Bronchial epithelial cell (primary cell): ENCODE data around the gene MZF1. TPM values are rescaled to one million over a fixed set of nuclear protein-coding genes. Genes with fewer than 3 reads are reported as not detected.

Experiments
- DNase-seq: peaks from one replicate; pipeline ENCODE4 v3.0.0-alpha.2; 2010; ENCODE audit warnings: low read depth
- FAIRE-seq: peaks from 2 replicates; lab custom pipeline; 2011; peaks lifted over from hg19 to GRCh38; lab: Jason Lieb, UNC
- H3K27me3 ChIP-seq: 2 replicates; pipeline ENCODE4 v1.5.1; 2011; ENCODE audit warnings: low read length; ENCODE audit not compliant: control insufficient read depth, insufficient read depth
- H3K36me3 ChIP-seq: 2 replicates; pipeline ENCODE4 v1.5.1; 2011; ENCODE audit warnings: low read length; ENCODE audit not compliant: control insufficient read depth, insufficient read depth
- H3K4me3 ChIP-seq: 2 replicates; pipeline ENCODE4 v1.5.1; 2011; ENCODE audit warnings: mild to moderate bottlenecking, low read depth, low read length, control low read depth
- total RNA-seq: library from RNA; depleted of rRNA; stranded (reverse); fragments of >200 nt; gene quantifications from 2 replicates; pipeline ENCODE4 v1.2.1, GENCODE V29; 2014
- TF ChIP-seq, protein P1 (sequence below): IDR thresholded peaks from 2 replicates; pipeline ENCODE4 v1.5.1; 2011; ENCODE audit warnings: mild to moderate bottlenecking, moderate library complexity, low read length, control low read depth, inconsistent platforms; ENCODE audit not compliant: insufficient read depth, severe bottlenecking

MZF1 gene
- total RNA-seq, 1 donor from 2014 or later = 14.7 TPM

DNA sequence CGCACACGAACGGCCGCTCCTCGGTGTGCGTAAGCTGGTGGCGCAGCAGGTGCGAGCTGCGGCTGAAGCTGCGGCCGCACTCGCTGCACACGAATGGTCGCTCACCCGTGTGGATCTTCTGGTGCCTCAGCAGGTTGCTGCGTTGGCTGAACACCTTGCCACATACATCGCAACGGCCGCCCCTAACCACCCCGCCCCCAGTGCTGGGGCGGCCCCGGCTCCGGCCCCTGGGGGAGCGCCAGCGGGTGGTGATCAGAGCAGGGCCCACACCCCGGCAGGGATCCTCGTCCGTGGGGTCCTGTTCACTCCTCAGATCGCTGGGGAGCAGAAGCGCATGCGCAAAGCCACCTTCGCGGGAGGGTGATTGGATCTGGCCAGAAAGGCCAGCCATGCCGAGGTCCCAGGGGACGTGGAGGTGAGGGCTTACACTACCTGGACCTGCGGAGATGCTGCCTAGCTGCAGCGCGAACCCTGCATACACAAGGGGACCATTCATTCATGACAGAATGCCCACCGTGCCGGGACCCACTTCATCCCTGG is 10.0 kb downstream of the MZF1 start:
- TF ChIP-seq, protein P1, sequence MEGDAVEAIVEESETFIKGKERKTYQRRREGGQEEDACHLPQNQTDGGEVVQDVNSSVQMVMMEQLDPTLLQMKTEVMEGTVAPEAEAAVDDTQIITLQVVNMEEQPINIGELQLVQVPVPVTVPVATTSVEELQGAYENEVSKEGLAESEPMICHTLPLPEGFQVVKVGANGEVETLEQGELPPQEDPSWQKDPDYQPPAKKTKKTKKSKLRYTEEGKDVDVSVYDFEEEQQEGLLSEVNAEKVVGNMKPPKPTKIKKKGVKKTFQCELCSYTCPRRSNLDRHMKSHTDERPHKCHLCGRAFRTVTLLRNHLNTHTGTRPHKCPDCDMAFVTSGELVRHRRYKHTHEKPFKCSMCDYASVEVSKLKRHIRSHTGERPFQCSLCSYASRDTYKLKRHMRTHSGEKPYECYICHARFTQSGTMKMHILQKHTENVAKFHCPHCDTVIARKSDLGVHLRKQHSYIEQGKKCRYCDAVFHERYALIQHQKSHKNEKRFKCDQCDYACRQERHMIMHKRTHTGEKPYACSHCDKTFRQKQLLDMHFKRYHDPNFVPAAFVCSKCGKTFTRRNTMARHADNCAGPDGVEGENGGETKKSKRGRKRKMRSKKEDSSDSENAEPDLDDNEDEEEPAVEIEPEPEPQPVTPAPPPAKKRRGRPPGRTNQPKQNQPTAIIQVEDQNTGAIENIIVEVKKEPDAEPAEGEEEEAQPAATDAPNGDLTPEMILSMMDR = no peak
- FAIRE-seq = no peak
- no peak for DNase-seq

DNA sequence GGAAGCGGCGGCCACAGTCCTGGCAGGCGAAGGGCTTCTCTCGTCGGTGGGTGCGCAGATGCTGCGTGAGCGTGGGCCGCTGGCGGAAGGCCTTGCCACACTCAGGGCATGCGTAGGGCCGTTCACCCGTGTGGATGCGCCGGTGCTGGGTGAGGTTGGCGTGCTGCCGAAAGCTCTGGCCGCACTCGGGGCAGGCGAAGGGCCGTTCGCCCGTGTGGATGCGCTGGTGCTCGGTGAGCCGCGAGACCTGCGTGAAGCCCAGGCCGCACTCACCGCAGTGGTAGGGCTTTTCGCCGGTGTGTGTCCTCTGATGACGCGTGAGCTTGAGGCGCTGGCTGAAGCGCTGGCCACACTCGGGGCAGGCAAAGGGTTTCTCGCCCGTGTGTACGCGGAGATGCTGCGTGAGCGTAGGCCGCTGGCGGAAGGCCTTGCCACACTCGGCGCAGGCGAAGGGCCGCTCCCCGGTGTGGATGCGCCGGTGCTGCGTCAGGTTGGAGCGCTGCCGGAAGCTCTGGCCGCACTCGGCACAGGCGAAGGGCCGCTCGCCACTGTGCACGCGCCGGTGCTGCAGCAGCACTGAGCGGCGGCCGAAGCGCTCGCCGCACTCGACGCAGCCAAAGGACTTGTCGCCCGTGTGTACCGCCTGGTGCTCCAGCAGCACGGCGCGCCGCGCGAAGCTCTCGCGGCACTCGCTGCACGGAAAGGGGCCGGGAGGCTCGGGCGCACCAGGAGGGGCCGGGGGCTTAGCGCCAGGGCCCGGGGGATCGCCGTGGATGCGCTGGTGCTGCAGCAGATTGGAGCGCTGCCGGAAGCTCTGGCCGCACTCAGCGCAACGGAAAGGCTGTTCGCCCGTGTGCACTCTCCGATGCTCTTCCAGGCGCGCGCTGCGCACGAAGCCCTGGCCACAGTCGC is 10.8 kb downstream of the MZF1 start:
- peak overlapping the region; percentile 43 for H3K4me3 ChIP-seq
- no peak for DNase-seq
- no peak for FAIRE-seq

More for the DNA sequence above, 10.0 kb downstream of the MZF1 start:
- no peaks in the 10 kb centered on the region for H3K27me3 ChIP-seq
- H3K4me3 ChIP-seq = peak overlapping the region; percentile 43
- peaks cover 3% of the 10 kb centered on the region for H3K36me3 ChIP-seq

DNA sequence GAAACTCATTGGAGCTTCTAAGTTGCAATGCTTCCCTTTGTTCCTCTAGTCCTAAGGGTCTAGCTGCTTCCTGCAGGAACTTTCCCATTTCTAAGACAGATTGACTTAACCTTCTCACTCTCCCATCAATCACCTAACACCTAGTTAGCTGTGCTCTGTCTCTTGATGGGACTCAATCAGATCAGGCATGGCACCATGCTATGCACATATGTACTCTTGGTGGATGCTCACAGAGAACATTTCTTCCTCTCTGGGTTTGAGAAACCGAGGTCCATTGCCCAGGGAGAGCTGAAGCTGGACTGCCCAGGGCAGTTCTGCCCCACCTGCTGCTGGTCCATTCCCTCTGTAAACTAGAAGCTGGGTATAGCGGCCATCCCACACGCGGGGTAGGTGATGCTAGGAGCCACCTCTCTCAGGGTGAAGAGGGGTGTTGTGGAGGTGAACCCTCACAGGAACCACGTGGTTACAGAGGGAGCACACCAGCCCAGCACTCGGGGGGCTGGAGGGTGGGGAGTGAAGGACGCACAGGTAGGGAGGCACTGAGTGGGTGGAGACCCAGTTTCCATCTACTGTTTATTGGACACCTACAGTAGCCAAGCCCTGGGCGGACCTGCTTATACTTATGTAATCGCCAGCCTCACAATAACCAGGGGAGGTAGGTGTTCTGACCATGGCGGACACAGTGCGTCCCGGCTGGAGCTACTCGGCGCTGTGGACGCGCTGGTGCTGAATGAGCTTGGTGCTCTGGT is 11.6 kb downstream of the MZF1 start:
- peaks cover 3% of the 10 kb centered on the region for H3K36me3 ChIP-seq
- peak overlapping the region; percentile 43 for H3K4me3 ChIP-seq
- FAIRE-seq (no peak), DNase-seq (no peak)
- TF ChIP-seq, protein P1 = no peak
- H3K27me3 ChIP-seq = no peaks in the 10 kb centered on the region

More for the DNA sequence above, 10.8 kb downstream of the MZF1 start:
- TF ChIP-seq, protein P1 = no peak
- Histone ChIP-seq H3K27me3 (no peaks in the 10 kb centered on the region), H3K36me3 (peaks cover under 1% of the 10 kb centered on the region)

DNA sequence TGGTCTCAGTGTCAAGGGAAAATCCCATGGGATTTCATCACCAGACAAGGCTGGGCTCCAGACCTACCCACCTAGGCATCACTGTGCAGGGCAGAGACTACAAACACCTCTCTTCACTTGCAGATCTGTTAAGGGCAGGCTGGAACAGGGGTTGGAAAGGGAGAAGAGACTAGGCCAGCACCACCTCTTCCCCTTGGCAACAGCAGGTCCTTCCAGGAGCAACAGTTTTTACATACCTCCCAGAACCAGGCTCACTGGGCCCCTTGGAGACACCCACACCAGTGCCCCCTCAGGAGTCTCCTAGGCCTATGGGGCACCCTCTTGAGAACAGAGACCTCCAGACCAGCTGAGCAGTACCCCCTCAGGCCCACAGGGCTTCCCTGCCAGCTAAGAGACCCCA is 12.2 kb downstream of the MZF1 start:
- no peak overlapping the region for H3K4me3 ChIP-seq
- DNase-seq = no peak
- H3K27me3 ChIP-seq = no peaks in the 10 kb centered on the region
- H3K36me3 ChIP-seq = peaks cover 9% of the 10 kb centered on the region
- TF ChIP-seq, protein P1 = no peak
- no peak for FAIRE-seq

DNA sequence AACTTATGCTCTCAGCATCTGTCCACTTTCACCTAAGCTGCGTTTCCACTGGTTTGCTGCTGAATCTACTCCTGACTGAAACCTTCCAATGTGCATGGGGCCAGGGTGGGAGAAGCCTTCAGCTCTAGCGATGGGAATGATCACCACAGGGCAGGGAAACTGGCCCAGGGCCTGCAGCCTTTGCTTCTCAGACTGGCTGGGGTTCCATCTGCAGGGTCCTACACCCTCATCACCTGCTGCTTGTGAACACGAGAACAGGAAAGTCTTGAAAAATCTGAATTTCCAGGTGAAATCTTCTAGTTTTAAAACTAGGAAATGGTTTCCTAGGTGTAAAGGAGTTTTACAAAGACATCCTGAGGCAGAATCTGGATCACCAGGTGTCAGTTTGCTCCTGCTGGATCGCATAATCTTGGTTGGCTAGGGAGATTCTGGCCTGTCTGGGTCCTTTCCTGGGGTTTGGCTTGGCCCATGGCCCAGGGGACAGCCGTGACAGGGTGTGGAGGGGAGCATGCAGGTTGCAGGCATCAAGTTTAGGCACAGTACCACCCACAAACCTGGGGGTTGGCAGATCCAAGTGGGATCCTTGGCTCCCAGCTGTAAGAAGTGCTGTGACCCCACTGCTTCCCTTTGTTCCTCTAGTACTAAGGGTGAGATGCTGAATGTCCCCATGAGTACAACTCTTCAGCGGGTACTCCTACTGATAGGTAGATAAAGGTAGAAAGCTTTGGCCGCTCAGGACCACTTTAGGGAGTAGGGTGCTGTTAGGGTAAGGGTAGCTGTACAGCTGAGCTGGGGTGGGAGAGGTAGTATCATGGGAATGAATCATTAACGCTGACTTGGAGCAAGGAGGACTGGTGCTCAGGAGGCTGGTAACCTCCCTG is 12.9 kb downstream of the MZF1 start:
- peak overlapping the region; percentile 89 for H3K4me3 ChIP-seq
- DNase-seq (no peak), FAIRE-seq (peak; percentile 40)
- H3K36me3 ChIP-seq = peaks cover 9% of the 10 kb centered on the region
- TF ChIP-seq, protein P1 = no peak
- no peaks in the 10 kb centered on the region for H3K27me3 ChIP-seq
